HepG2 (cell line): ENCODE results near the gene C6orf136. TPM values are rescaled to one million over a fixed set of nuclear protein-coding genes. Genes with fewer than 3 reads are reported as not detected.

Experiments used
- AHDC1 ChIP-seq: sonication (generic); formaldehyde crosslinking; IDR thresholded peaks from 2 replicates; pipeline ENCODE4 v1.5.1; 2020; ENCODE audit warnings: mild to moderate bottlenecking, missing genetic modification reagents, borderline replicate concordance
- GPN1 ChIP-seq: sonication (generic); formaldehyde crosslinking; IDR thresholded peaks from 2 replicates; pipeline ENCODE4 v1.5.1; 2020; ENCODE audit warnings: missing genetic modification reagents, borderline replicate concordance
- GTF3A ChIP-seq: sonication (generic); formaldehyde crosslinking; conservative IDR thresholded peaks from 2 replicates; pipeline ENCODE4 v1.4.0; 2020; ENCODE audit warnings: mild to moderate bottlenecking, missing genetic modification reagents
- KIAA2018 ChIP-seq: sonication (generic); formaldehyde crosslinking; IDR thresholded peaks from 2 replicates; pipeline ENCODE4 v1.5.0; 2020; ENCODE audit warnings: mild to moderate bottlenecking, missing genetic modification reagents, borderline replicate concordance
- RNF219 ChIP-seq: sonication (generic); formaldehyde crosslinking; IDR thresholded peaks from 2 replicates; pipeline ENCODE4 v1.5.0; 2020; ENCODE audit warnings: mild to moderate bottlenecking, missing genetic modification reagents
- SPEN ChIP-seq: sonication (generic); formaldehyde crosslinking; IDR thresholded peaks from 2 replicates; pipeline ENCODE4 v1.5.1; 2020; ENCODE audit warnings: low read depth, mild to moderate bottlenecking, missing genetic modification reagents
- TARDBP ChIP-seq: sonication (generic); formaldehyde crosslinking; IDR thresholded peaks from 2 replicates; pipeline ENCODE4 v1.8.0; 2022; ENCODE audit warnings: mild to moderate bottlenecking, missing genetic modification reagents
- ZFP91 ChIP-seq: sonication (generic); formaldehyde crosslinking; IDR thresholded peaks from 2 replicates; pipeline ENCODE4 v1.9.0; 2022; ENCODE audit warnings: missing genetic modification reagents, mild to moderate bottlenecking, borderline replicate concordance
- ZNF563 ChIP-seq: sonication (generic); formaldehyde crosslinking; IDR thresholded peaks from 2 replicates; pipeline ENCODE4 v1.8.0; 2022; ENCODE audit warnings: mild to moderate bottlenecking, moderate library complexity, missing genetic modification reagents
- polyA plus RNA-seq, 8 experiments: library from polyadenylated mRNA; depleted of rRNA in 3 of 8; stranded (reverse) in 7 of 8; unstranded in 1 of 8; fragments of >200 nt; fragmentation: Illumina TruSeq in 4 of 8; extraction: Trizol in 4 of 8; gene quantifications; 2 replicates each; pipeline versions ENCODE4 v1.2.1 to v1.2.3, GENCODE V29; 2011 to 2016; ENCODE audit warnings: low read depth in 4 of 8, missing spikeins in 1 of 8, mixed read lengths in 1 of 8; ENCODE audit not compliant: insufficient read depth in 1 of 8
- total RNA-seq, 5 experiments: library from RNA; depleted of rRNA; stranded (reverse); fragments of >200 nt; fragmentation: Illumina TruSeq; extraction: Trizol; gene quantifications; 2 replicates each; pipeline ENCODE4 v1.2.3, GENCODE V29; 2016; ENCODE audit warnings: low read depth in 1 of 5

C6orf136 gene
- total and polyA plus RNA-seq, 2 of the 13 experiments (the other 11 are each of a cell fraction or from before 2014, with no cell fraction given): 12.0 to 26.2 TPM

- TF ChIP-seq AHDC1 (CRISPR knock-in tag) (no peak), GTF3A (CRISPR knock-in tag) (no peak), ZNF563 (CRISPR knock-in tag) (no peak), GPN1 (no peak), SPEN (no peak), ZFP91 (peak; percentile 3; the same call in 1 of the 2 replicates), KIAA2018 (CRISPR knock-in tag) (no peak), RNF219 (CRISPR knock-in tag) (no peak), TARDBP (CRISPR knock-in tag) (0 out of 2 replicates have a peak, but pooled peaks have one; percentile 18)
Measured at GRCh38 chr6:30687659-30688431, 40.9 kb downstream of the C6orf136 start (continued).
